CD14-positive monocyte (primary cell): Measurements from ENCODE around the gene SPEM1. TPM values are rescaled to one million over a fixed set of nuclear protein-coding genes. Genes with fewer than 3 reads are reported as not detected.

ENCODE experiments used
- DNase-seq, 3 donors: peaks; one replicate each; pipeline ENCODE4 v3.0.0-alpha.2; 2011 to 2022
- H2AFZ ChIP-seq: 2 replicates; pipeline ENCODE4 v1.6.0; 2012; ENCODE audit warnings: mild to moderate bottlenecking, low read depth, low read length, inconsistent platforms; ENCODE audit not compliant: insufficient read depth, poor library complexity, severe bottlenecking
- H3K27ac ChIP-seq, 2 donors: 1 replicate in 1 of 2; 2 replicates in 1 of 2; pipeline ENCODE4 v1.5.1; 2012 to 2013; ENCODE audit warnings: low read length in 2 of 2, control low read depth in 1 of 2, inconsistent platforms in 1 of 2, low read depth in 1 of 2, mild to moderate bottlenecking in 1 of 2
- H3K27me3 ChIP-seq, 2 donors: one replicate each; pipeline versions ENCODE4 v1.6.0 to v1.6.1; 2011 to 2013; ENCODE audit warnings: low read length in 2 of 2; ENCODE audit not compliant: control insufficient read depth in 2 of 2, insufficient read depth in 2 of 2
- H3K36me3 ChIP-seq, 2 donors: replicated peaks in 1 of 2; 1 replicate in 1 of 2; 2 replicates in 1 of 2; pipeline versions ENCODE4 v1.5.1 to v1.6.1; 2012 to 2013; ENCODE audit warnings: low read length in 2 of 2, control low read depth in 1 of 2, inconsistent platforms in 1 of 2, mild to moderate bottlenecking in 1 of 2; ENCODE audit not compliant: insufficient read depth in 2 of 2, control insufficient read depth in 1 of 2
- H3K4me1 ChIP-seq, 2 donors: 1 replicate in 1 of 2; 2 replicates in 1 of 2; pipeline versions ENCODE4 v1.5.1 to v1.6.1; 2012 to 2013; ENCODE audit warnings: low read length in 2 of 2, control low read depth in 1 of 2, inconsistent platforms in 1 of 2, mild to moderate bottlenecking in 1 of 2, moderate library complexity in 1 of 2; ENCODE audit not compliant: insufficient read depth in 2 of 2, control insufficient read depth in 1 of 2
- H3K4me2 ChIP-seq: replicated peaks from 2 replicates; pipeline ENCODE3; 2012; ENCODE audit warnings: low read length, moderate library complexity, mild to moderate bottlenecking; ENCODE audit not compliant: poor library complexity, severe bottlenecking; ENCODE audit errors: extremely low read depth
- H3K4me3 ChIP-seq, 3 experiments: fragments of 200-600 bp in 1 of 3; sonication (generic) in 1 of 3; replicated peaks in 1 of 3; 1 replicate in 2 of 3; 2 replicates in 1 of 3; pipeline ENCODE4 v1.5.1; 2011 to 2013; ENCODE audit warnings: low read length in 3 of 3, mild to moderate bottlenecking in 3 of 3, control low read depth in 2 of 3, low read depth in 2 of 3, inconsistent platforms in 1 of 3, moderate library complexity in 1 of 3
- H3K79me2 ChIP-seq: 2 replicates; pipeline ENCODE4 v1.6.0; 2012; ENCODE audit warnings: mild to moderate bottlenecking, control low read depth, inconsistent platforms, low read length, moderate library complexity; ENCODE audit not compliant: insufficient read depth
- H3K9ac ChIP-seq: 2 replicates; pipeline ENCODE4 v1.6.0; 2017; ENCODE audit warnings: low read length, mild to moderate bottlenecking; ENCODE audit not compliant: insufficient read depth, poor library complexity, severe bottlenecking
- H3K9me3 ChIP-seq, 2 donors: replicated peaks in 1 of 2; 1 replicate in 1 of 2; 2 replicates in 1 of 2; pipeline versions ENCODE4 v1.5.1 to v1.6.1; 2012 to 2013; ENCODE audit warnings: low read length in 2 of 2, control low read depth in 1 of 2; ENCODE audit not compliant: control insufficient read depth in 1 of 2, insufficient read depth in 1 of 2
- H4K20me1 ChIP-seq: 2 replicates; pipeline ENCODE4 v1.6.0; 2012; ENCODE audit warnings: mild to moderate bottlenecking, low read length, control low read depth, moderate library complexity; ENCODE audit not compliant: insufficient read depth
- H3K27ac Mint-ChIP-seq, 7 donors: one replicate each; pipeline ENCODE4 v1.8.0; 2020; ENCODE audit warnings: mild to moderate bottlenecking in 7 of 7, mixed read lengths in 7 of 7, moderate library complexity in 6 of 7, inconsistent platforms in 2 of 7
- H3K27me3 Mint-ChIP-seq, 3 donors: one replicate each; pipeline ENCODE4 v1.8.0; 2021 to 2022; ENCODE audit warnings: low read depth in 3 of 3, mild to moderate bottlenecking in 3 of 3, mixed read lengths in 3 of 3, moderate library complexity in 3 of 3, inconsistent platforms in 1 of 3
- H3K36me3 Mint-ChIP-seq, 2 donors: one replicate each; pipeline ENCODE4 v1.8.0; 2020; ENCODE audit warnings: mixed read lengths in 2 of 2, inconsistent platforms in 1 of 2, mild to moderate bottlenecking in 1 of 2
- H3K4me1 Mint-ChIP-seq: one replicate; pipeline ENCODE4 v1.8.0; 2020; ENCODE audit warnings: mild to moderate bottlenecking, mixed read lengths
- H3K4me3 Mint-ChIP-seq, 2 donors: one replicate each; pipeline ENCODE4 v1.8.0; 2020; ENCODE audit warnings: mild to moderate bottlenecking in 2 of 2, mixed read lengths in 2 of 2, moderate library complexity in 1 of 2
- H3K9me3 Mint-ChIP-seq, 7 donors: one replicate each; pipeline ENCODE4 v1.8.0; 2020 to 2022; ENCODE audit warnings: mixed read lengths in 7 of 7, mild to moderate bottlenecking in 6 of 7, moderate library complexity in 6 of 7, inconsistent platforms in 2 of 7
- WGBS: methylation state at CpG from one replicate; pipeline ENCODE4 v1.1.5; 2013; ENCODE audit warnings: missing lambda C conversion rate; ENCODE audit not compliant: insufficient coverage; 5-methylcytosine and 5-hydroxymethylcytosine counted together
- intact Hi-C, 2 donors: fragments of 100-400 bp; cut with micrococcal nuclease; formaldehyde crosslinking; loops; one replicate each; pipeline versions ENCODE4 v1.15.0 to v1.15.1; 2023
- polyA plus RNA-seq, 3 donors: library from polyadenylated mRNA; depleted of rRNA in 1 of 3; unstranded in 2 of 3; stranded (reverse) in 1 of 3; fragments of 300-500 nt in 2 of 3; fragments of >200 nt in 1 of 3; fragmentation: Illumina TruSeq in 2 of 3; gene quantifications; 1 replicate in 2 of 3; 2 replicates in 1 of 3; pipeline ENCODE4 v1.2.3, GENCODE V29; 2012 to 2021
- TF ChIP-seq, protein P1 (sequence below): fragments of 200-600 bp; IDR thresholded peaks from one replicate; pipeline ENCODE4 v1.8.0; 2022; ENCODE audit warnings: antibody characterized with exemption, mild to moderate bottlenecking

SPEM1 gene
- polyA plus RNA-seq, 3 donors: not detected

DNA sequence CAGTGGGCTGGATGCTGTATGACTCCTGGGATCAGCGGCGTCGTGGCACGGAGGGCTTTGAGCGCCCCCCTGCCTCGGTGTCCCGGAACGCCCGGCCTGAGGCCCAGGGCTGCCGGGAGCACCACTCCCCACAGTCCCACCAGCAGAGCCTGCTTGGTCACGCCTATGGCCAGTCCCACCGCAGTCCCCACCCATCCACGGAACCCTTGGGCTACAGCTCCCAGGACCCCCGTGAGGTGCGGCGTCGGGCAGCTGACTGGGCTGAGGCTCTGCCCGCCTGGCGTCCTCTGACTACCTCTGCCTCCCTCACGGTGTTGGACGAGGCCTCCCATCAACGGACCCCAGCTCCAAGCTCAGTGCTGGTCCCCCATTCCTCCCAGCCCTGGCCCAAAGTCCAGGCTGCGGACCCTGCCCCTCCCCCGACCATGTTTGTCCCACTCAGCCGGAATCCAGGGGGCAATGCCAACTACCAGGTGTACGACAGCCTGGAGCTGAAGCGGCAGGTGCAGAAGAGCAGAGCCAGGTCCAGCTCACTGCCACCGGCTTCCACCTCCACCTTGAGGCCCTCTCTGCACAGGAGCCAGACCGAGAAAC, 6.9 kb downstream of the SPEM1 start:
- Histone ChIP-seq H3K9me3 (no peaks in the 10 kb centered on the region), H4K20me1 (no peaks in the 10 kb centered on the region), H3K27me3 (no peaks in the 10 kb centered on the region), H3K4me2 (no peak overlapping the region), H3K27ac (no peak overlapping the region), H3K79me2 (no peaks in the 10 kb centered on the region), H3K36me3 (no peaks in the 10 kb centered on the region), H3K9ac (no peak overlapping the region), H3K4me1 (no peaks in the 10 kb centered on the region), H2AFZ (no peak overlapping the region), H3K4me3 (no peak overlapping the region)
- Mint-ChIP-seq H3K27me3 (peaks cover 0 to 4% (median 2%) of the 10 kb centered on the region in 3 donors), H3K36me3 (no peaks in the 10 kb centered on the region), H3K4me1 (no peaks in the 10 kb centered on the region), H3K4me3 (no peak overlapping the region), H3K9me3 (no peaks in the 10 kb centered on the region), H3K27ac (peak overlapping the region in 1 of 7 donors; percentile 71)
- no peak for DNase-seq
- TF ChIP-seq, protein P1, sequence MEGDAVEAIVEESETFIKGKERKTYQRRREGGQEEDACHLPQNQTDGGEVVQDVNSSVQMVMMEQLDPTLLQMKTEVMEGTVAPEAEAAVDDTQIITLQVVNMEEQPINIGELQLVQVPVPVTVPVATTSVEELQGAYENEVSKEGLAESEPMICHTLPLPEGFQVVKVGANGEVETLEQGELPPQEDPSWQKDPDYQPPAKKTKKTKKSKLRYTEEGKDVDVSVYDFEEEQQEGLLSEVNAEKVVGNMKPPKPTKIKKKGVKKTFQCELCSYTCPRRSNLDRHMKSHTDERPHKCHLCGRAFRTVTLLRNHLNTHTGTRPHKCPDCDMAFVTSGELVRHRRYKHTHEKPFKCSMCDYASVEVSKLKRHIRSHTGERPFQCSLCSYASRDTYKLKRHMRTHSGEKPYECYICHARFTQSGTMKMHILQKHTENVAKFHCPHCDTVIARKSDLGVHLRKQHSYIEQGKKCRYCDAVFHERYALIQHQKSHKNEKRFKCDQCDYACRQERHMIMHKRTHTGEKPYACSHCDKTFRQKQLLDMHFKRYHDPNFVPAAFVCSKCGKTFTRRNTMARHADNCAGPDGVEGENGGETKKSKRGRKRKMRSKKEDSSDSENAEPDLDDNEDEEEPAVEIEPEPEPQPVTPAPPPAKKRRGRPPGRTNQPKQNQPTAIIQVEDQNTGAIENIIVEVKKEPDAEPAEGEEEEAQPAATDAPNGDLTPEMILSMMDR: no peak
- 95% methylated on average over 21 of the region's 29 CpGs for WGBS
- intact Hi-C loops: no loop called here

DNA sequence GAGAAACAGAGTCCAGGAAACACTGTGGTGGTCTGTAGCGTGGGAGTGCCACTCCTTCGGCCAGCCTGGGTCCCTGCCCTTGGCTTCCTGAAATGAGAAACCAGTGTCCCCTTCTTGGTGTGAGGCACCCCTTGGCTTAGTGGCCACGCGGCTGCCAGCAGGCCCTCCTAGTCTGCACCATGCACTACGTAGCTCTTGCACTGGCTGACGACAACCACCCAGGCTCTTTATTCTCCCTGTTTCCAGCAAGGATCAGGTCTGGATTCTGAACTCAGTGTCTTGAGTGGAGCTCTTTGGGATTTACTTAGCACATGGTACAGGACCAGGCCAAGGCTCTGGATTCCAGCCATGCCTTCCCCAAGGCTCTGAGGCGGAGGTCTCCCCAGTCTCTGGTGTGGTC, 7.4 kb downstream of the SPEM1 start:
- Histone ChIP-seq H3K27me3 (no peaks in the 10 kb centered on the region), H3K4me2 (no peak overlapping the region), H3K9me3 (no peaks in the 10 kb centered on the region), H3K9ac (no peak overlapping the region), H3K27ac (no peak overlapping the region), H3K36me3 (no peaks in the 10 kb centered on the region), H4K20me1 (no peaks in the 10 kb centered on the region), H3K4me3 (no peak overlapping the region), H3K4me1 (no peaks in the 10 kb centered on the region), H3K79me2 (no peaks in the 10 kb centered on the region), H2AFZ (no peak overlapping the region)
- no peak for DNase-seq
- Mint-ChIP-seq H3K36me3 (no peaks in the 10 kb centered on the region), H3K9me3 (no peaks in the 10 kb centered on the region), H3K27me3 (peaks cover 0 to 3% (median 2%) of the 10 kb centered on the region in 3 donors), H3K27ac (no peak overlapping the region), H3K4me3 (no peak overlapping the region), H3K4me1 (no peaks in the 10 kb centered on the region)
- 94% methylated on average over 5 of the region's 7 CpGs for WGBS
- TF ChIP-seq, protein P1: no peak
- intact Hi-C loops: no loop called here
